Mammary epithelial cell (primary cell): ENCODE results near the gene IKZF4.

Source experiments
- CTCF ChIP-seq, 2 donors: IDR thresholded peaks in 1 of 2; conservative IDR thresholded peaks in 1 of 2; 2 replicates each; pipeline ENCODE4 v1.5.1; 2011 to 2012; ENCODE audit warnings: inconsistent platforms in 2 of 2, low read length in 2 of 2, mild to moderate bottlenecking in 2 of 2, control low read depth in 1 of 2, low read depth in 1 of 2; ENCODE audit not compliant: insufficient read depth in 1 of 2; ENCODE audit errors: extremely low read depth in 1 of 2
- EZH2 ChIP-seq: IDR thresholded peaks from 2 replicates; pipeline ENCODE4 v1.6.1; 2012; ENCODE audit warnings: low read length, inconsistent platforms, borderline replicate concordance

- TF ChIP-seq CTCF (conservative IDR thresholded peaks at IDR 0.05 in 1 of 2, IDR thresholded peaks at IDR 0.05 in 1 of 2; ENCODE audit: extremely low read depth in 1 of 2, insufficient read depth in 1 of 2, low read depth in 1 of 2, low read length in 2 of 2) (no peak), EZH2 (no peak)
These were observed 19.3 kb downstream of the IKZF4 start for GRCh38 chr12:56040151-56040550.
